Omental fat pad (tissue), 4 donors: Measurements from ENCODE around the gene APIP. TPM values are rescaled to one million over a fixed set of nuclear protein-coding genes. Genes with fewer than 3 reads are reported as not detected.

ENCODE experiments used
- ATAC-seq: fragments of 150-250 bp; one replicate; pipeline ENCODE4 v1.9.1; 2016; ENCODE audit warnings: mild to moderate bottlenecking, moderate library complexity; ENCODE audit not compliant: low FRiP score
- DNase-seq: peaks from one replicate; pipeline ENCODE4 v3.0.0-alpha.2; 2019; ENCODE audit warnings: low spot score
- CTCF ChIP-seq, 3 donors: fragments of 450-650 bp; IDR thresholded peaks; one replicate each; pipeline ENCODE4 v1.5.1; 2016 to 2017; ENCODE audit warnings: antibody characterized with exemption in 3 of 3, mild to moderate bottlenecking in 3 of 3, moderate library complexity in 2 of 3
- total RNA-seq, 4 donors: library from RNA; depleted of rRNA; stranded (reverse); fragments of >200 nt; gene quantifications; one replicate each; pipeline ENCODE4 v1.1.0, GENCODE V29; 2016

Gene APIP
- total RNA-seq, 4 donors from 2014 or later: 23.0 to 56.2 (median 28.3) TPM

GRCh38 chr11:34887260-34887659 lies 28.9 kb downstream of the APIP start:
- DNase-seq (no peak), ATAC-seq (no peak)
- TF ChIP-seq CTCF (IDR thresholded peaks at IDR 0.05): no peak

GRCh38 chr11:34886609-34887008 lies 29.6 kb downstream of the APIP start:
- no peak for TF ChIP-seq CTCF (IDR thresholded peaks at IDR 0.05)
- ATAC-seq (no peak), DNase-seq (no peak)

DNA sequence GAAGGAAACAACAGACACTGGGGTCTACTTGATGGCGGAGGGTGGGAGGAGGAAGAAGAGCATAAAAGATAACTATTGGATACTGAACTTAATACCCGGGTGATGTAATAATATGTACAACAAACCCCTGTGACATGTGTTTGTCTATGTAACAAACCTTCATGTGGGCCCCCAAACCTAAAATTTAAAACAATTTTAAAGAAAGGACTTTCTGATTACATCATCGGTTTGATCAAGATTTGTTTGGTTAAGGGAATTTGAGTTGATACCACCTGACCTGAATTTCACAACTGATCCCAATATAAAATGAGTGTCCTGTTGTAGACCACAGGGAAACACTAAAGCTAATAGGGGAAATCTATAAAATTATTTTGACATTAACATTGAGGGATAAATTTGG lies 34.3 kb downstream of the APIP start:
- ATAC-seq: no peak
- TF ChIP-seq CTCF (IDR thresholded peaks at IDR 0.05): no peak

DNA sequence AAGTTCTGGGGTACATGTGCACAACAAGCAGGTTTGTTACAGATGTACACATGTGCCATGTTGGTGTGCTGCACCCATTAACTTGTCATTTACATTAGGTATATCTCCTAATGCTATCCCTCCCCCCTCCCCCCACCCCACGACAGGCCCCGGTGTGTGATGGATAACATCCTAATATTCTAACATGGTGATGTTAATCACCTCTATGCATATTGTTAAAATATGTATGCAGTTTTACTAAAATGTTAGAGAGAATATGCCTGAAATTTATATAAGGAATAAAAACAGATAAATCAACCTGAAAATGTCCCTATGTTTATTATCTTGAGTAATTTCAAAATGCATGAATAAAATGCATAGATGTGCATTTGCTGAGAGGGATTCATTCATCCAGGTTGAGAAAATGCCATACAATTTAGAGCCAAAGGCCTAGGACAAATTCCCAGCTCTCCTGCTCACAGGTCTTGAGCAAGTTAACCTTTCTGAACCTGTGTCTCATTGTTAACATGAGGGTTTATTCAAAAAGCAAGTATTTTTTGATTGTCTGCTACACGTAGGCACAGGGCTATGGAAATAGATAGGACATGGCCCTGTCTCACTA lies 38.7 kb downstream of the APIP start:
- DNase-seq: no peak
- ATAC-seq: no peak
- no peak for TF ChIP-seq CTCF (IDR thresholded peaks at IDR 0.05)

More for the DNA sequence above, 34.3 kb downstream of the APIP start:
- no peak for DNase-seq

- TF ChIP-seq CTCF (IDR thresholded peaks at IDR 0.05): no peak
- ATAC-seq: no peak
- no peak for DNase-seq
These were observed 42.0 kb downstream of the APIP start for GRCh38 chr11:34874202-34874601.

DNA sequence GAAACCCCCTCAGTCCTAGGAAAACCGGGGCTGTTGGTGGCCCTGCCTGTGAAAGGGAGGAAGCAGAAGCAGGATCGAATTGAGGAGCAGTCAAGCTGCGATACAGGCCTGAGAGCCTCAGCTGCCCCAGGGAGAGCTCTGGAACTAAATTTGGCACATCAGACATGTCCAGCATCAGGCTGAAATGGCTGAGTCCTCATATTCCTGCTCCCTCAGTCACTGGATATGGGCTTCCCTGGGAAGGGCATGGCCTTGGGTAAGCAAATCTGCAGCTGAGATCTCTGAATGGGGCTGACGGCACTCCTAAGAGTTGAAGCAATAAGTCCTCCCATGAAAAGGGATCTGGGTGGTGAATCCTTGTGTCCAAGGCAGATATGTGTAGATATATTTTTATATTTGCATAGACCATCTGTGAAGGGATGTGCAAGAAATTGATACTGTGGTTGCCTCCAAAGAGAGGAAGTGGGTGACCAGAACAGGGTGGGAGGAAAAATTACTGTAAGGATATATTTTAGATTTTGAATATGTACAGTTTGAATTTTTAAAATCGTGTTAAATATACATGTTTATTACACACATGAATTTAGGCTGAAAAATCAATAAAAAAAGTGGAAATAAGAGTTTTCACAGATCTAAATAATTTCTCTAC lies 45.5 kb downstream of the APIP start:
- ATAC-seq (no peak), DNase-seq (no peak)
- TF ChIP-seq CTCF (IDR thresholded peaks at IDR 0.05): no peak

DNA sequence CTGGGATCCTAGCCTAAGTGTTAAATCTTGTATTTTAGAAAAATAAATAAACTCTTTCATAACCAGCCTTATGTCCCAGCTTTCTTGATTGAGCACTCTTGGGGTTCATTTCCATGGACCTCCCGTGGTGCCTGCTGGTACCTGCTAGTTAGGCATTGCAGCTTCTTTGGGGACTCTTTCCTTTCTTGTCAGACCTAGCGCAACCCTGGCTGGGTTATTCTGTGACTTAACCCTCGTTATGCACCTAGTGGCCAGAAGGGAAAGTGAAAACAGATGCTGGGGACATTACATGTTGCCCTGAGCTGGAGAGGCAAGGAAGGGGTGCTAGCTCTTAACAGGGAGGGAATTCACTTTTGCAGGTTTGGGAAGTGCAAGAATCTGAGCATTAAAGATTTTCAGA lies 46.8 kb downstream of the APIP start:
- TF ChIP-seq CTCF (IDR thresholded peaks at IDR 0.05): no peak
- ATAC-seq (no peak), DNase-seq (no peak)
